ENCODE results near the gene MAML3. TPM values are rescaled to one million over a fixed set of nuclear protein-coding genes. Genes with fewer than 3 reads are reported as not detected.

MAML3 gene
- total and polyA plus RNA-seq, 2 of the 13 experiments (the other 11 are each of a cell fraction or from before 2014, with no cell fraction given): 0.05 to 0.13 TPM

GRCh38 chr4:139841464-139842195, 312.4 kb downstream of the MAML3 start (continued):
- TF ChIP-seq BATF2 (CRISPR knock-in tag; IDR thresholded peaks at IDR 0.05): 0 out of 2 replicates have a peak, but pooled peaks have one; percentile 45
- TF ChIP-seq ZHX2 (IDR thresholded peaks at IDR 0.05; ENCODE audit: low read depth): peak; percentile 68; the same call in 1 of the 2 replicates
- TF ChIP-seq ZHX2 (CRISPR knock-in tag; IDR thresholded peaks at IDR 0.05; ENCODE audit: borderline replicate concordance): no peak; the same call in 1 of the 2 replicates
- TF ChIP-seq ZNF430 (CRISPR knock-in tag; IDR thresholded peaks at IDR 0.05): 0 out of 2 replicates have a peak, but pooled peaks have one; percentile 25
- no peak for TF ChIP-seq NAIF1 (CRISPR knock-in tag; IDR thresholded peaks at IDR 0.05; ENCODE audit: borderline replicate concordance)
- TF ChIP-seq HMG20A (CRISPR knock-in tag; IDR thresholded peaks at IDR 0.05; ENCODE audit: borderline replicate concordance): peak; percentile 94
- TF ChIP-seq ZBTB7A (CRISPR knock-in tag; IDR thresholded peaks at IDR 0.05): peak; percentile 74; the same call in 1 of the 2 replicates
- TF ChIP-seq KDM1A (CRISPR knock-in tag; IDR thresholded peaks at IDR 0.05): peak; percentile 85
- TF ChIP-seq MEIS2 (CRISPR knock-in tag; IDR thresholded peaks at IDR 0.05): peak; percentile 93
- peak; percentile 94 for TF ChIP-seq RARA (CRISPR knock-in tag; IDR thresholded peaks at IDR 0.05)
- no peak; the same call in 1 of the 2 replicates for TF ChIP-seq DRAP1 (CRISPR knock-in tag; IDR thresholded peaks at IDR 0.05)
- TF ChIP-seq CBX5 (CRISPR knock-in tag; IDR thresholded peaks at IDR 0.05; ENCODE audit: borderline replicate concordance): peak; percentile 97
- TF ChIP-seq ZNF292 (CRISPR knock-in tag; IDR thresholded peaks at IDR 0.05; ENCODE audit: borderline replicate concordance, low read depth): peak; percentile 97; the same call in 1 of the 2 replicates
- peak; percentile 54; the same call in 1 of the 2 replicates for TF ChIP-seq ZNF564 (CRISPR knock-in tag; IDR thresholded peaks at IDR 0.05)
- TF ChIP-seq ZNF780A (CRISPR knock-in tag; IDR thresholded peaks at IDR 0.05): no peak; the same call in 1 of the 2 replicates
- TF ChIP-seq STAT5B (CRISPR knock-in tag; IDR thresholded peaks at IDR 0.05): no peak
- peak; percentile 71; the same call in 1 of the 2 replicates for TF ChIP-seq FOXJ3 (CRISPR knock-in tag; IDR thresholded peaks at IDR 0.05; ENCODE audit: borderline replicate concordance)
- peak; percentile 68; the same call in 1 of the 2 replicates for TF ChIP-seq ZNF670 (CRISPR knock-in tag; IDR thresholded peaks at IDR 0.05; ENCODE audit: borderline replicate concordance)
- TF ChIP-seq RFX3 (CRISPR knock-in tag; IDR thresholded peaks at IDR 0.05): no peak; the same call in 1 of the 2 replicates
- TF ChIP-seq FLYWCH1 (CRISPR knock-in tag; IDR thresholded peaks at IDR 0.05): no peak
- peak; percentile 96 for TF ChIP-seq MIXL1 (CRISPR knock-in tag; IDR thresholded peaks at IDR 0.05)
- no peak for TF ChIP-seq ZNF530 (CRISPR knock-in tag; IDR thresholded peaks at IDR 0.05; ENCODE audit: low read depth)
- TF ChIP-seq GTF3A (CRISPR knock-in tag; conservative IDR thresholded peaks at IDR 0.05): 0 out of 2 replicates have a peak, but pooled peaks have one; percentile 32
- TF ChIP-seq ZNF737 (CRISPR knock-in tag; IDR thresholded peaks at IDR 0.05; ENCODE audit: borderline replicate concordance): no peak

Data from HepG2 (cell line).